NCI-H2171 treated with DMSO at 0.1 percent for 48 hours (cell line): ENCODE data around the gene SMIM22.

Source experiments
- DNase-seq: peaks from one replicate; lab custom pipeline; 2025; lab: John Stamatoyannopoulos, UW

Gene SMIM22, protein sequence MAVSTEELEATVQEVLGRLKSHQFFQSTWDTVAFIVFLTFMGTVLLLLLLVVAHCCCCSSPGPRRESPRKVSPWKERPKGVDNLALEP

GRCh38 chr16:4795181-4795827 lies at the start of gene SMIM22:
SMIM22 (plus strand) TSS chr16:4795369; CDS start chr16:4795735, 366 bp downstream.
- peak; percentile 27 for DNase-seq

DNA sequence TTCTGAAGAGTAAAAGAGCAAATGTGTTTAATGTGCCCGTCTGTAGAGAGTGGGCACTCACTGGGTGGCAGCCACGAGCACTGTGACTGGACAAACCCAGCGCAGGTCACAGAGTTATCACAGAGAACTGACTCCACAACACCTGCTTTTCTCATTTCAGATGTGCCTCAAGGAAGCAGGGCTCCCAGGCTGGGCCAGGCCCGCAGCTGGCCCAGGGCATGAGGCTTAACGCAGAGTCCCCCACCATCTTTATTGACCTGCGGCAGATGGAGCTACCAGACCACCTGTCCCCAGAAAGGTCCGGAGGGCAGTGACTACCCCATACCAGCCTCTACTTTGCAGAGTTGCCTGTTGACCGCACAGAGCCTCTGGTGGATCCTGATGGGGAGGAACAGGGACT lies 49.0 kb upstream of the SMIM22 start:
- no peak for DNase-seq

DNA sequence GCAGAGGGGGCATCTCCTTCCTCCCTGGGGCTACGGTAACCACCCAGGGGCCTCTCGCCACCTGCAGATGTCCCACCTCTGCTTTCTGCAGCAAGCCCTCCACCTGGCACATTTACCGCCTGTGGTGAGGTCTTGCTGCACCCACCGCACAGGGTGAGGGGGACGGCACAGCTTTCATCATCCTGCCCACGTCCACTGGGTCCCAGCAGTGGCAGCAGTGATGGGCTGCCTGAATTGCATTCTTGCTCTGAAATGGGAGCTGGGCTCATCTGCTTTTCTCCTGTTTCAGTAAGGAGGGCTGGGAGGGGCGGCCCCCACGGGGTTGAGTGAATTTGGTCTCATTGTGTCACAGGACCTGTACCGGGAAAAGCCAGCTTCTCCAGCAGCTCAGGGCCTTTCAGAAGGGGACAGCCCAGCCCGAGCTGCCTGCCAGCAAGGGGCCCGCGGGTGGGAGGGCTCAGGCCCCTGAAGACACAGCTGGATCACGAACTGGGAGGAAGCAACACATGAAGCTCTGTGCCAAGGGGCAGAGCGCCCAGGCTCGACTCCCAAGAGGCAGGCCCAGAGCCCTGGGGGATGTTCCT lies 48.1 kb upstream of the SMIM22 start:
- DNase-seq, result no peak

- no peak for DNase-seq
Observed at GRCh38 chr16:4747906-4748681, 47.1 kb upstream of the SMIM22 start.

GRCh38 chr16:4748682-4749411 lies 46.3 kb upstream of the SMIM22 start:
- DNase-seq, result no peak

- DNase-seq, result no peak
Observed at GRCh38 chr16:4749700-4750257, 45.4 kb upstream of the SMIM22 start.

GRCh38 chr16:4750896-4751295 lies 44.3 kb upstream of the SMIM22 start:
- no peak for DNase-seq

- DNase-seq, result no peak
Observed at GRCh38 chr16:4752351-4753100, 42.6 kb upstream of the SMIM22 start.

DNA sequence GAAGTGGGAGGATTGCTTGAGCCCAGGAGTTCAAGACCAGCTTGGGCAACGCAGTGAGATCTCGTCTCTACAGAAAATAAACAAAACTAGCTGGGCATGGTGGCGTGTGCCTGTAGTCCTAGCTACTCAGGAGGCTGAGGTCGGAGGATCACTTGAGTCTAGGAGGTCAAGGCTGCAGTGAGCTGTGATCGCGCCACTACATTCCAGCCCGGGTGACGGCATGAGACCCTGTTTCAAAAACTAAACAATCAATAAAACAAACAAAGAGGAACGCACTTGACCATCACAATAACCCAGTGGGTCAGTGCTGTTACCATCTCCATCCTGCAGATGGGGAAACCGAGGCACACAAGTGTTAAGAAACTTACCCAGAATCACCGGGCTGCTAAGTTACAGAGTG lies 41.9 kb upstream of the SMIM22 start:
- no peak for DNase-seq

- DNase-seq, result no peak
Observed at GRCh38 chr16:4754865-4755264, 40.3 kb upstream of the SMIM22 start.

DNA sequence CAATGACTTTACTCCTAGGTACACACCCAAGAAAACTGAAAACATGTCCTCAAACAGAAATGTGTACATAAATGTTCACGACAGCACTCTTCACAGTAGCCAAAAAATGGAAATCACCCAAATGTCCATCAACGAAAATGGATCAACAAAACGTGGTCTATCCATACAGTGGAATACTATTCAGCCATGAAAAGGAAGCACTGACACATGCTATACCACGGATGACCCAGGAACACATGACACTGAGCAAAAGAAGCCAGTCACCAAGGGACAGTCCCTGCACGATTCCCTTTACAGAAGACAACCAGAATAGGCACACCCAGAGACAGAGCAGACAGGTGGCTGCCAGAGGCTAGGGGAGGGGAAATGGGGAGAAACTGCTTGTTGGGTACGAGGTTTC lies 39.5 kb upstream of the SMIM22 start:
- no peak for DNase-seq

- no peak for DNase-seq
Observed at GRCh38 chr16:4760221-4760910, 34.8 kb upstream of the SMIM22 start.

DNA sequence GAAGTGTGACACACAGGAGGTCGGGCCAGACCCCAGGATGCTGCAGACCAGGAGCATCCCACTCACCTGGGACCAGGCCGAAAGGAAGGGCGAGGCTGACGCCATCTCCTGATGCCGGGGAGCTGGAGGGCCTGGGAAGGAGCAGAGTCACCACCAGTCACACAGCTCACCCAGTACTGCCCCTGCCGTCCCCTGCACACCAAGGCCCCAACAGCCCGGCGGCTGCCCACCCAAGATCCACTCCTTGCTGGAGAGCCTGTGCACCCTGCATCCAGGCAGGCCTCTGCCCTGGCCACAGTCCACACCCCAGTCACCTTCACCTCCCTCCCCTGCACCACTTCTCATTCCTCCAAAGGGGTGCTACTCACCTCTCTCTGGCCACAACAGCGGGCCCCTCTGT lies 33.0 kb upstream of the SMIM22 start:
- DNase-seq, result no peak

DNA sequence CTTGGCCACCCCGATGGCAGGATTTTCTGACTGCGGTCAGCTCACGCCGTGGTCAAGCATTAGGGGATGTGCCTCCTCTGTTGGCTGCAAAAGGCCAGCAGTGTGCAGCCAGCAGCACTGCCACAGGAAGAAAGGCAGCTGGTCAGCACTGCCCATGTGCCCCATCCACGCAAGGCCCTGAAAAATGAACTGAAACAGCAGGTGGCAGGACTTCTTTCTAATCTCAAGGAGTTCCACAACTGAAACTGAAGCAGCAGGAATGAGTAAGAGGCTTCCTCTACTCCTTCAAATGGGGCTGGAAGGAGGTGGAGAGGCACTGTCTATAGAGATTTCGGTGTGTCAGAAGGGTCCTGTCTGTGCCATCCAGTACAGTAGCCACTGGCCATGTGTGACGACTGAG lies 31.4 kb upstream of the SMIM22 start:
- no peak for DNase-seq

- no peak for DNase-seq
Observed at GRCh38 chr16:4765511-4766474, 29.4 kb upstream of the SMIM22 start.

DNA sequence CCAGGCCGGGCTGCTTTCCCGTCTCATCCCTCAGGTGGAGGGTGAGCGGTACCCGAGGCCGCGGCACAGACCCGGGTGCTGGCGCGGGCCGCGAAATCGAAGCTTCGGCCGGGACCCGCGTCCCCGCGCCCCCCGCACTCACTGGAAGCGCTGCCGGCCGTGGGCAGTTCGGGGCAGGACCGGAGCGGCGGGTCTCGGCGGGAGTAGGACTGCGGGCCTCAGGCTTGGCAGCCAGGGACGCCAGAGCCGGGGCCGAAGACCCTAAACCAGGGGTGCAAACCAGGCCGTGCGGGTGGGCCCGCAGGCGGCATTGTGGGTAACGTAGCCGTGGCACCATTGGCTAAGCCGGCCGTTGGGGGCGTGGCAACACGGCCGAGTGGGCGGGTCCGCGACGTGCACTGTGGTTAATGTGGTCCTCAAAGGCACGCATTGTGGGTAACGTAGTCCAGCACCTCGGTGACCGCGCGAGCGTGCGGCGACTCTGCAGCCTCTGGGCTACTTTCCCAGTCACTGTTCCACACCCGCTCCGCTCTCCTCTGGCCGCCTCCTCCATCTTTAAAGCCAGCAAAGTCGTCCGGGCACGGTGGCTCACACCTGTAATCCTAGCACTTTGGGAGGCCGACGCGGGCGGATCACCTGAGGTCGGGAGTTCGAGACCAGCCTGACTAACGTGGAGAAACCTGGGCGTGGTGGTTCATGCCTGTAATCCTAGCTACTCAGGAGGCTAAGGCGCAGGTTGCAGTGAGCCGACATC lies 28.1 kb upstream of the SMIM22 start, which contains the start of gene ZNF500:
ZNF500 (minus strand) TSS at position 288 of the 754 bp plus-strand sequence. CDS start 1,184 bp downstream, outside the sequence.
- DNase-seq, result peak; percentile 93

DNA sequence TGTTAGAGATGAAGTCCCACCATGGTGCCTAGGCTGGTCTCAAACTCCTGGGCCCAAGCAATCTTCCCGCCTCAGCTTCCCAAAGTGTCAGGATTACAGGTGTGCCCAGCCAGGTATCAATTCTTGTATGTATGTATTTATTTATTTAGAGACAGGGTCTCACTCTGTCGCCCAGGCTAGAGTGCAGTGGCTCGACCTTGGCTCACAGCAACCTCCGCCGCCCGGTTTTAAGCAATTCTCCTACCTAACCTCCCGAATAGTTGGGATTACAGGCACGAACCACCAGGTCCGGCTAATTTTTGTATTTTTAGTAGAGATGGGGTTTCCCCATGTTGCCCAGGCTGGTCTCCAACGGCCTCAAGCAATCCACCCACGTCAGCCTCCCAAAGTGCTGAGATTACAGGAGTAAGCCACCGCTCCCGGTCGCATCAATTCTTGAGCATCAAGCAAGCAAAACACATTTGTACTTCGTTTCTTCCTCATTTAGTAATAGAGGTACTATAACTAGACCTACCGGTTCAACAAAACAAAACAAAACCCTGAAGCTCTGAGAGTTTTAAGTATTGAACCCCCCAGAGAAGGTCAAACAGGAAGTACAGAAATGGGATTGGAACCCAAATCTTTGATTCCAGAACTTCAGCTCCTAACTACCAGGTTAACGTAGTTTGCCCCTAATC lies 27.2 kb upstream of the SMIM22 start:
- DNase-seq, result no peak
